DND-41 (cell line): ENCODE results near the gene SPRYD3.

Experiments
- ATAC-seq: fragments of 200-7000 bp; cut with Tn5 transposase; 3 replicates; pipeline ENCODE4 v1.9.1; 2021; ENCODE audit warnings: low read depth; ENCODE audit not compliant: insufficient read depth
- DNase-seq: peaks from one replicate; pipeline ENCODE4 v3.0.0-alpha.2; 2020
- H2AFZ ChIP-seq: 2 replicates; pipeline ENCODE4 v1.6.0; 2012; ENCODE audit warnings: low read depth, low read length
- H3K27ac ChIP-seq: 2 replicates; pipeline ENCODE4 v1.5.1; 2012; ENCODE audit warnings: low read length, inconsistent platforms
- H3K27me3 ChIP-seq: fragments of 200-600 bp; sonication (generic); 2 replicates; pipeline ENCODE4 v1.6.0; 2012; ENCODE audit warnings: low read length, mild to moderate bottlenecking, inconsistent platforms; ENCODE audit not compliant: insufficient read depth, poor library complexity
- H3K36me3 ChIP-seq: 2 replicates; pipeline ENCODE4 v1.5.1; 2012; ENCODE audit warnings: low read length, inconsistent platforms; ENCODE audit not compliant: insufficient read depth
- H3K4me1 ChIP-seq: 2 replicates; pipeline ENCODE4 v1.5.1; 2012; ENCODE audit warnings: mild to moderate bottlenecking, low read length; ENCODE audit not compliant: insufficient read depth
- H3K4me2 ChIP-seq: 2 replicates; pipeline ENCODE4 v1.6.0; 2012; ENCODE audit warnings: mild to moderate bottlenecking, moderate library complexity, low read length, inconsistent platforms; ENCODE audit not compliant: insufficient read depth
- H3K4me3 ChIP-seq, 2 experiments: fragments of 200-600 bp in 1 of 2; shearing (Covaris generic) in 1 of 2; 2 replicates each; pipeline ENCODE4 v1.5.1; 2012 to 2016; ENCODE audit warnings: inconsistent platforms in 2 of 2, low read length in 2 of 2, mild to moderate bottlenecking in 2 of 2, low read depth in 1 of 2, moderate library complexity in 1 of 2
- H3K79me2 ChIP-seq: 2 replicates; pipeline ENCODE4 v1.6.0; 2012; ENCODE audit warnings: low read length, inconsistent platforms; ENCODE audit not compliant: insufficient read depth
- H3K9ac ChIP-seq: 2 replicates; pipeline ENCODE4 v1.6.0; 2012; ENCODE audit warnings: low read depth, mild to moderate bottlenecking, inconsistent platforms, low read length, moderate library complexity
- H3K9me3 ChIP-seq: 2 replicates; pipeline ENCODE4 v1.5.1; 2012; ENCODE audit warnings: low read length, moderate library complexity, mild to moderate bottlenecking, inconsistent platforms; ENCODE audit not compliant: insufficient read depth, severe bottlenecking
- H4K20me1 ChIP-seq: 2 replicates; pipeline ENCODE4 v1.6.0; 2012; ENCODE audit warnings: low read length; ENCODE audit not compliant: insufficient read depth
- EZH2 ChIP-seq: IDR thresholded peaks from 3 replicates; pipeline ENCODE4 v1.6.1; 2012; ENCODE audit warnings: borderline replicate concordance, low read depth, mild to moderate bottlenecking, moderate library complexity, low read length, inconsistent platforms; ENCODE audit not compliant: severe bottlenecking
- TF ChIP-seq, protein P1 (sequence below): IDR thresholded peaks from 2 replicates; pipeline ENCODE4 v1.5.1; 2012; ENCODE audit warnings: borderline replicate concordance, low read length, moderate library complexity, mild to moderate bottlenecking; ENCODE audit not compliant: poor library complexity, severe bottlenecking; ENCODE audit errors: extremely low read depth

The SPRYD3 gene

DNA sequence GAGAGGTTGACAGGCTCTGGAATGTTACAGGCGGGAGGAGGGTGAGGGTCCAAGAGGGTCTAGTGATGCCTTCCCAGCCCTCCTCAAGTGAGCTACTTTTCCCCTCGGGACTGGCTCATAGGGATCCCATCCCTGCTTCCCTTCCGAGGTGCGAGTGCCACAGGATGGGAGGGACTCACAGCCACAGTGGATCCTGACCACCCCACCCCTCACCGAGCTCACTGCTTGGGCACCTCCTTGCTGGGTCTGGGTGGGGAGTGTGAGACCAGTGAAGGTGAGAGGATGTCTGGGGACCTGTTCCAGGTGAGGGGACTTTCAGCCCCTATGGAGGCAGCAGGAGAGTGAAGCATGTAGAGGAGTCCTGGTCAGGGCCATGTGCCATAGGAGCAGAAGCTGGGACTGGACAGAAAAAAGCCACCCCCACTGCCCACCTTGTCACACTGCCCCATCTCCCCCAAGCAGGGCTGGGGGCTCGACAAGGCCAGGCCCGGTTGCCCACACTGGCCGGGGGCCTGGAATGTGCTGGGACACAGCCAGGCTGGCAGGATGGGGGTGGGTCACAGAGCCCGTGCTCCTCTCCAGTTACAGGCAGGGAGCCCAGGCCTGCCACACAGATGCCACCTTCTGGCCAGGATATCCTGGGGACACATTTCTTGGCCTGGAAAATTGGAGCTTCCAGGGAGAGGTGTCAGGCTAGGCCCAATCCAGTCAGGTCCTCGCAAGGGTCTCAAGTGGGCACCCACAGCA, 31.0 kb downstream of the SPRYD3 start:
- Histone ChIP-seq H4K20me1 (no peaks in the 10 kb centered on the region), H3K4me3 (peak overlapping the region; percentile 42 to 81), H3K27me3 (peaks cover 8% of the 10 kb centered on the region), H3K9me3 (no peaks in the 10 kb centered on the region), H2AFZ (peak overlapping the region; percentile 91), H3K4me2 (peak overlapping the region; percentile 99), H3K9ac (peak overlapping the region; percentile 70), H3K4me1 (peaks cover 18% of the 10 kb centered on the region), H3K79me2 (no peaks in the 10 kb centered on the region), H3K27ac (no peak overlapping the region; the same call in 1 of the 2 replicates), H3K36me3 (no peaks in the 10 kb centered on the region)
- no peak for ATAC-seq
- no peak for TF ChIP-seq EZH2
- TF ChIP-seq, protein P1, sequence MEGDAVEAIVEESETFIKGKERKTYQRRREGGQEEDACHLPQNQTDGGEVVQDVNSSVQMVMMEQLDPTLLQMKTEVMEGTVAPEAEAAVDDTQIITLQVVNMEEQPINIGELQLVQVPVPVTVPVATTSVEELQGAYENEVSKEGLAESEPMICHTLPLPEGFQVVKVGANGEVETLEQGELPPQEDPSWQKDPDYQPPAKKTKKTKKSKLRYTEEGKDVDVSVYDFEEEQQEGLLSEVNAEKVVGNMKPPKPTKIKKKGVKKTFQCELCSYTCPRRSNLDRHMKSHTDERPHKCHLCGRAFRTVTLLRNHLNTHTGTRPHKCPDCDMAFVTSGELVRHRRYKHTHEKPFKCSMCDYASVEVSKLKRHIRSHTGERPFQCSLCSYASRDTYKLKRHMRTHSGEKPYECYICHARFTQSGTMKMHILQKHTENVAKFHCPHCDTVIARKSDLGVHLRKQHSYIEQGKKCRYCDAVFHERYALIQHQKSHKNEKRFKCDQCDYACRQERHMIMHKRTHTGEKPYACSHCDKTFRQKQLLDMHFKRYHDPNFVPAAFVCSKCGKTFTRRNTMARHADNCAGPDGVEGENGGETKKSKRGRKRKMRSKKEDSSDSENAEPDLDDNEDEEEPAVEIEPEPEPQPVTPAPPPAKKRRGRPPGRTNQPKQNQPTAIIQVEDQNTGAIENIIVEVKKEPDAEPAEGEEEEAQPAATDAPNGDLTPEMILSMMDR = peak; percentile 11
- DNase-seq = no peak

DNA sequence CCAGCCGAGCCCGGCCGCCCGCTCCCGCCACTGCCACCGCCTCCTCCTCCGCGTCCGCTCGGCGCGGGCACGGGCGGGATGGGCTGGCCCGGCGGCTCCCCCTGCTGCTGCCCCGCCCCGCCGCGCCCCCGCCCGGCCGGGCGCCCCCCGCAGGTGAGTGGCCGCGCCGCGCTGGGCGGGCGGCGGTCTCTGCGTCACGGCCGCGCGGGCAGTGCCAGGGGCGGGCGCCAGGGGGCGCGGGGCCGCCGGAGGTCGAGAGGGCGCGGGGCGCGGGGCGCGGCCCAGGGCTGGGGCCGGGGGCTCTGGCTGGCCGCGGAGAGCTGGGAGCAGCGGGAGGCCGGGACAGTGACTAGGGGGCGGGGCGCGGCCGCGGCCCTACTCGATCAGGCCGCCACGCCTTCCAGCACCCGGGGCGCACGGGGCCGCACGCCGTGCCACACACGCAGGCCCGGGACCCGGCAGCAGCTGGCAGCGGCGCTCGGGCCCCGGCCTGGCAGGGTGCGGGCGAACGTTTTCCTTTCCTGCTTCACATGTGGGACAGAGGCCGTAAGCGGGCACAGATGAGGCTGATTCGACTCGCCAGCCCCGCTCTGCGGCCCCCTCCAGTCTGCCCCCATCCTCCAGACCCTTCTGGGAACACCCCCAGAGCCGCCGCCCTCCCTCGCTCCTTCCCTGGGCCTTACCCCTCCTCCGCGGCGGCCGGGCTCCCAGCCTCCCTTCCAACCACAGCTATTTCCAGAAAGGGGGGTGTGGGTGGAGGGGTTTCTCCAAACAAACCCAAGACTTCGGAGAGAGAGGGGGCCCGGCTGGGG, 31.8 kb downstream of the SPRYD3 start:
- Histone ChIP-seq H4K20me1 (no peaks in the 10 kb centered on the region), H3K79me2 (no peaks in the 10 kb centered on the region), H3K36me3 (no peaks in the 10 kb centered on the region), H3K4me1 (peaks cover 18% of the 10 kb centered on the region), H2AFZ (peak overlapping the region; percentile 96), H3K9ac (peak overlapping the region; percentile 70), H3K27ac (peak overlapping the region; percentile 37; the same call in 1 of the 2 replicates), H3K27me3 (peaks cover 8% of the 10 kb centered on the region), H3K9me3 (no peaks in the 10 kb centered on the region), H3K4me3 (peak overlapping the region; percentile 42 to 81), H3K4me2 (peak overlapping the region; percentile 99)
- TF ChIP-seq, protein P1 = peak; percentile 46
- no peak for TF ChIP-seq EZH2
- DNase-seq (peak; percentile 61), ATAC-seq (peak; percentile 70)

DNA sequence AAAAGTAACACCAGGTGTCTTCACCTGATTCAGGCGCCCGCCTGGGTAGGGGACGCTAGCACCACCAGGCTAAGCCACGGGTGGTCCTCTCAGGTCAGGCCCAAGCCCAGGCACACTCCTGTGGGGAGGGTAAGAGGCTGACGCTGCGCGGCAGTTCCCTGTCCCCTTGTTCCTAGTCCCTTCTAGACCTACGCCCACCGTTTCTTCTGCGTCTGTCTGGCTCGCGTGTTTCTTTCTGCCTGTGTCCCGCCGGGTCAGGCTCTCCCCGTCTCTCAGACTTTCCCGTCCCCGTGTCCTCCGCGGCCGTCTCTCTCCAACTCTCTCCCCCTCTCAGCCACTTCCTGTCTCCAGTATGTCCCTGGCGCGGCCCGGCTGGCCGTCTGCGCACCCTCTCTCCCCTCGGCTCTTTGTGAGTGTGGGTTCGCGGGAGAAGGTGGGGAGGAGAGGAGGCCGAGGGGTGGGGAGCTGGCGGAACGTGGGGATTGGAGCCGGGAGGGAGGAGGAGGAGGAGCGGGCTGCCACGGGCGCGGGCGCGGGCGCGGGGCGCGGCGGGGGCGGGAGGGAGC, 32.5 kb downstream of the SPRYD3 start:
- peaks cover 18% of the 10 kb centered on the region for H3K4me1 ChIP-seq
- H3K4me3 ChIP-seq = peak overlapping the region; percentile 37 to 81
- H4K20me1 ChIP-seq = no peaks in the 10 kb centered on the region
- TF ChIP-seq EZH2 = no peak
- TF ChIP-seq, protein P1 = no peak
- peak; percentile 57 for DNase-seq
- peaks cover 8% of the 10 kb centered on the region for H3K27me3 ChIP-seq
- peak overlapping the region; percentile 37; the same call in 1 of the 2 replicates for H3K27ac ChIP-seq
- ATAC-seq = peak; percentile 53
- H3K9ac ChIP-seq = peak overlapping the region; percentile 65
- H3K4me2 ChIP-seq = peak overlapping the region; percentile 99
- H3K9me3 ChIP-seq = no peaks in the 10 kb centered on the region
- no peaks in the 10 kb centered on the region for H3K36me3 ChIP-seq
- no peaks in the 10 kb centered on the region for H3K79me2 ChIP-seq
- peak overlapping the region; percentile 96 for H2AFZ ChIP-seq
